DND-41 (cell line): ENCODE data around the gene NLGN1.

Experiments used
- ATAC-seq: fragments of 200-7000 bp; cut with Tn5 transposase; 3 replicates; pipeline ENCODE4 v1.9.1; 2021; ENCODE audit warnings: low read depth; ENCODE audit not compliant: insufficient read depth
- DNase-seq: peaks from one replicate; pipeline ENCODE4 v3.0.0-alpha.2; 2020
- H2AFZ ChIP-seq: 2 replicates; pipeline ENCODE4 v1.6.0; 2012; ENCODE audit warnings: low read depth, low read length
- H3K27ac ChIP-seq: 2 replicates; pipeline ENCODE4 v1.5.1; 2012; ENCODE audit warnings: low read length, inconsistent platforms
- H3K27me3 ChIP-seq: fragments of 200-600 bp; sonication (generic); 2 replicates; pipeline ENCODE4 v1.6.0; 2012; ENCODE audit warnings: low read length, mild to moderate bottlenecking, inconsistent platforms; ENCODE audit not compliant: insufficient read depth, poor library complexity
- H3K36me3 ChIP-seq: 2 replicates; pipeline ENCODE4 v1.5.1; 2012; ENCODE audit warnings: low read length, inconsistent platforms; ENCODE audit not compliant: insufficient read depth
- H3K4me1 ChIP-seq: 2 replicates; pipeline ENCODE4 v1.5.1; 2012; ENCODE audit warnings: mild to moderate bottlenecking, low read length; ENCODE audit not compliant: insufficient read depth
- H3K4me2 ChIP-seq: 2 replicates; pipeline ENCODE4 v1.6.0; 2012; ENCODE audit warnings: mild to moderate bottlenecking, moderate library complexity, low read length, inconsistent platforms; ENCODE audit not compliant: insufficient read depth
- H3K4me3 ChIP-seq, 2 experiments: fragments of 200-600 bp in 1 of 2; shearing (Covaris generic) in 1 of 2; 2 replicates each; pipeline ENCODE4 v1.5.1; 2012 to 2016; ENCODE audit warnings: inconsistent platforms in 2 of 2, low read length in 2 of 2, mild to moderate bottlenecking in 2 of 2, low read depth in 1 of 2, moderate library complexity in 1 of 2
- H3K79me2 ChIP-seq: 2 replicates; pipeline ENCODE4 v1.6.0; 2012; ENCODE audit warnings: low read length, inconsistent platforms; ENCODE audit not compliant: insufficient read depth
- H3K9ac ChIP-seq: 2 replicates; pipeline ENCODE4 v1.6.0; 2012; ENCODE audit warnings: low read depth, mild to moderate bottlenecking, inconsistent platforms, low read length, moderate library complexity
- H3K9me3 ChIP-seq: 2 replicates; pipeline ENCODE4 v1.5.1; 2012; ENCODE audit warnings: low read length, moderate library complexity, mild to moderate bottlenecking, inconsistent platforms; ENCODE audit not compliant: insufficient read depth, severe bottlenecking
- H4K20me1 ChIP-seq: 2 replicates; pipeline ENCODE4 v1.6.0; 2012; ENCODE audit warnings: low read length; ENCODE audit not compliant: insufficient read depth
- EZH2 ChIP-seq: IDR thresholded peaks from 3 replicates; pipeline ENCODE4 v1.6.1; 2012; ENCODE audit warnings: borderline replicate concordance, low read depth, mild to moderate bottlenecking, moderate library complexity, low read length, inconsistent platforms; ENCODE audit not compliant: severe bottlenecking
- TF ChIP-seq, protein P1 (sequence below): IDR thresholded peaks from 2 replicates; pipeline ENCODE4 v1.5.1; 2012; ENCODE audit warnings: borderline replicate concordance, low read length, moderate library complexity, mild to moderate bottlenecking; ENCODE audit not compliant: poor library complexity, severe bottlenecking; ENCODE audit errors: extremely low read depth

Gene NLGN1

DNA sequence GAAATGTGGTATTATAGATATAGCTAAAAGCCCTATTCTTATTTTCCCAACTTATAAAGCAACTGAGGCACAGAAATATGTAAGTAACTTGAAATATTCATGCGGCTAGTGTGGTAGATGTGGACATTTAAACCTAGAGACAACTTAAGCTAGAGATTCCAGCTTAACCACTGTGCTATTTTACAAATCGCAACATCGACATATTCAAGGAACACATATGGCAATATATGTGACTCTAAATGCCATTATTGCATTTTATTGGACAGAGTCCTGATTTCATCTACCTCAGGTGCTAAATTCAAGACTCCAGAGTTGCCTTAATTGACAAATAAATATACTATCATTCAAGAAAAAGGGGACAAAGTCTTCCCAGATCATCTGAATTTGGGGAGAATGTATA lies 442.3 kb downstream of the NLGN1 start:
- Histone ChIP-seq H3K9ac (no peak overlapping the region), H3K79me2 (no peaks in the 10 kb centered on the region), H3K27ac (no peak overlapping the region), H3K4me2 (no peak overlapping the region), H3K4me1 (no peaks in the 10 kb centered on the region), H3K9me3 (no peaks in the 10 kb centered on the region), H2AFZ (no peak overlapping the region), H4K20me1 (no peaks in the 10 kb centered on the region), H3K36me3 (no peaks in the 10 kb centered on the region), H3K27me3 (no peaks in the 10 kb centered on the region), H3K4me3 (no peak overlapping the region)
- TF ChIP-seq, protein P1, sequence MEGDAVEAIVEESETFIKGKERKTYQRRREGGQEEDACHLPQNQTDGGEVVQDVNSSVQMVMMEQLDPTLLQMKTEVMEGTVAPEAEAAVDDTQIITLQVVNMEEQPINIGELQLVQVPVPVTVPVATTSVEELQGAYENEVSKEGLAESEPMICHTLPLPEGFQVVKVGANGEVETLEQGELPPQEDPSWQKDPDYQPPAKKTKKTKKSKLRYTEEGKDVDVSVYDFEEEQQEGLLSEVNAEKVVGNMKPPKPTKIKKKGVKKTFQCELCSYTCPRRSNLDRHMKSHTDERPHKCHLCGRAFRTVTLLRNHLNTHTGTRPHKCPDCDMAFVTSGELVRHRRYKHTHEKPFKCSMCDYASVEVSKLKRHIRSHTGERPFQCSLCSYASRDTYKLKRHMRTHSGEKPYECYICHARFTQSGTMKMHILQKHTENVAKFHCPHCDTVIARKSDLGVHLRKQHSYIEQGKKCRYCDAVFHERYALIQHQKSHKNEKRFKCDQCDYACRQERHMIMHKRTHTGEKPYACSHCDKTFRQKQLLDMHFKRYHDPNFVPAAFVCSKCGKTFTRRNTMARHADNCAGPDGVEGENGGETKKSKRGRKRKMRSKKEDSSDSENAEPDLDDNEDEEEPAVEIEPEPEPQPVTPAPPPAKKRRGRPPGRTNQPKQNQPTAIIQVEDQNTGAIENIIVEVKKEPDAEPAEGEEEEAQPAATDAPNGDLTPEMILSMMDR = no peak
- no peak for TF ChIP-seq EZH2
- DNase-seq = no peak
- ATAC-seq = no peak

DNA sequence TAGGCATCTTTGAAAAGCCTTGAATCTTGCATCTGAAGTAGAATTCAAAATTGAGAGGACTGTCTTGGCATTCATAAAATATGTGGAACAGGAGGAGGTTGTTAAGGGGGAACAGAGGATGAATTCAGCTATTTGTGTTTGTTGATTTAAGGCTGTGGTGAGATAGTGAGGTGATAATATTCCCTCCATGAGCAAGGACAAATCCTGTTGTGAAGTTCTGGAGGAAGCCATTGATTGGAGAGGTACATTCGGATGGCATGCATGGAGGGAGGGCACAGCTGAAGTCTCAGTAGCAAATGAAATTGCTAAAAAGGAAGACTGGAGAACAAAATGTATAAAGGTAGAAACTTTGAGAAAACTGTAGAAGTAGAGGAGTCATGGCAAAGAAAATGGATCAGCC lies 443.8 kb downstream of the NLGN1 start:
- no peak overlapping the region for H2AFZ ChIP-seq
- DNase-seq (no peak), ATAC-seq (no peak)
- H3K9me3 ChIP-seq = no peaks in the 10 kb centered on the region
- H3K79me2 ChIP-seq = no peaks in the 10 kb centered on the region
- TF ChIP-seq, protein P1 = no peak
- no peak for TF ChIP-seq EZH2
- no peaks in the 10 kb centered on the region for H3K36me3 ChIP-seq
- H3K4me2 ChIP-seq = no peak overlapping the region
- H3K4me3 ChIP-seq = no peak overlapping the region
- H3K27me3 ChIP-seq = no peaks in the 10 kb centered on the region
- no peaks in the 10 kb centered on the region for H4K20me1 ChIP-seq
- H3K27ac ChIP-seq = no peak overlapping the region
- H3K4me1 ChIP-seq = no peaks in the 10 kb centered on the region
- no peak overlapping the region for H3K9ac ChIP-seq

DNA sequence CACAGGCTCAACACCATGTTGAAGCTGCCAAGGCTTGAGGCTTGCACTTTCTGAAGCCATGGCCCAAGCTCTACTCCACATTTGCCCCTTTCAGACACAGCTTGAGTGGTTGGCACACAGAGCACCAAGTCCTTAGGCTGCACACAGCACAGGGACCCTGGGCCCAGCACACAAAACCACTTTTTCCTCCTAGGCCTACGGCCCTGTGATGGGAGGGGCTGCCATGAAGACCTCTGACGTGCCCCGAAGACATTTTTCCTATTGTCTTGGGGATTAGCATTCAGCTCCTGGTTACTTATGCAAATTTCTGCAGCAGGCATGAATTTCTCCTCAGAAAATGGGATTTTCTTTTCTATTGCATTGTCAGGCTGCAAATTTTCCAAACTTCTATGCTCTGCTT lies 445.5 kb downstream of the NLGN1 start:
- no peak for ATAC-seq
- no peak for TF ChIP-seq EZH2
- TF ChIP-seq, protein P1 = no peak
- no peak overlapping the region for H3K9ac ChIP-seq
- H3K4me2 ChIP-seq = no peak overlapping the region
- no peaks in the 10 kb centered on the region for H3K79me2 ChIP-seq
- no peak overlapping the region for H2AFZ ChIP-seq
- no peaks in the 10 kb centered on the region for H3K4me1 ChIP-seq
- no peaks in the 10 kb centered on the region for H3K27me3 ChIP-seq
- H3K4me3 ChIP-seq = no peak overlapping the region
- no peaks in the 10 kb centered on the region for H4K20me1 ChIP-seq
- no peak for DNase-seq
- no peak overlapping the region for H3K27ac ChIP-seq
- H3K36me3 ChIP-seq = no peaks in the 10 kb centered on the region
- H3K9me3 ChIP-seq = no peaks in the 10 kb centered on the region

DNA sequence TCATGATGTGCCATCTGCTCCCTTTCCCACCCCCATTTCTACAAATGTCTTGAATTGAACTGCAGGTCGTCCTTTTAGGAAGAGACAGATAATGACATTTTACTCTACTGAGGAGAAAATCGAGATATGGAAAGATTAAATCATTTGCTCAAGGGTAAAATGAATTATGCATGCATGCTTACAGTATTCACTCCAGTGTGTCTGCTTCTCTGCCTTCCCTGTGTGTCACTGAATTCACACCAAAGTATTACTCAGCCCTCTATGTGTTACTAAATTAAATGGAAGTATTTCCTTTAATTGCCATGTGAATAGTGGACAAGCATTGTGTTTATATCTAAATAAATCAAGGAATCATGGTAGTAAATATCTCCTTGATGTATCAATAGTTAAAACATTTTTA lies 449.0 kb downstream of the NLGN1 start:
- DNase-seq = no peak
- Histone ChIP-seq H3K9ac (no peak overlapping the region), H3K4me3 (no peak overlapping the region), H3K79me2 (no peaks in the 10 kb centered on the region), H3K27ac (no peak overlapping the region), H3K27me3 (no peaks in the 10 kb centered on the region), H3K4me2 (no peak overlapping the region), H3K4me1 (no peaks in the 10 kb centered on the region), H3K36me3 (no peaks in the 10 kb centered on the region), H4K20me1 (no peaks in the 10 kb centered on the region), H3K9me3 (no peaks in the 10 kb centered on the region), H2AFZ (no peak overlapping the region)
- TF ChIP-seq, protein P1 = no peak
- TF ChIP-seq EZH2 = no peak
- no peak for ATAC-seq
